HEK293 (cell line): ENCODE data around the gene UBL4A.
A peak's percentile ranks its signal among the peaks of the same experiment; 100 is the strongest.

Source experiments
- GFI1B ChIP-seq: fragments of 450-650 bp; formaldehyde crosslinking; IDR thresholded peaks from 2 replicates; pipeline ENCODE4 v1.5.1; 2016; ENCODE audit warnings: missing biosample characterization, missing genetic modification characterization
- GLI2 ChIP-seq: fragments of 450-650 bp; formaldehyde crosslinking; IDR thresholded peaks from 2 replicates; pipeline ENCODE4; 2017; ENCODE audit warnings: missing biosample characterization, missing genetic modification characterization, low read depth, borderline replicate concordance
- KLF9 ChIP-seq: fragments of 450-650 bp; formaldehyde crosslinking; IDR thresholded peaks from 2 replicates; pipeline ENCODE4 v1.5.1; 2016; ENCODE audit warnings: missing biosample characterization, missing genetic modification characterization, low read depth
- MYNN ChIP-seq: fragments of 450-650 bp; formaldehyde crosslinking; IDR thresholded peaks from 2 replicates; pipeline ENCODE4 v1.5.1; 2016; ENCODE audit warnings: missing biosample characterization, missing genetic modification characterization, borderline replicate concordance
- PATZ1 ChIP-seq: fragments of 450-650 bp; formaldehyde crosslinking; IDR thresholded peaks from 2 replicates; pipeline ENCODE4 v1.5.1; 2016; ENCODE audit warnings: missing biosample characterization, missing genetic modification characterization
- PRDM1 ChIP-seq: fragments of 450-650 bp; formaldehyde crosslinking; IDR thresholded peaks from 2 replicates; pipeline ENCODE4; 2016; ENCODE audit warnings: missing biosample characterization, missing genetic modification characterization
- PRDM6 ChIP-seq: fragments of 450-650 bp; formaldehyde crosslinking; IDR thresholded peaks from 2 replicates; pipeline ENCODE4 v1.5.1; 2017; ENCODE audit warnings: missing biosample characterization, missing genetic modification characterization
- ZBTB1 ChIP-seq: fragments of 450-650 bp; formaldehyde crosslinking; IDR thresholded peaks from 2 replicates; pipeline ENCODE4 v1.5.1; 2016; ENCODE audit warnings: missing biosample characterization, missing genetic modification characterization
- ZIC2 ChIP-seq: fragments of 450-650 bp; formaldehyde crosslinking; IDR thresholded peaks from 2 replicates; pipeline ENCODE4 v1.5.1; 2016; ENCODE audit warnings: missing biosample characterization, missing genetic modification characterization
- ZNF121 ChIP-seq: fragments of 450-650 bp; formaldehyde crosslinking; IDR thresholded peaks from 2 replicates; pipeline ENCODE4 v1.5.1; 2016; ENCODE audit warnings: missing biosample characterization, missing genetic modification characterization
- ZNF138 ChIP-seq: fragments of 450-650 bp; formaldehyde crosslinking; IDR thresholded peaks from 2 replicates; pipeline ENCODE4 v1.5.1; 2016; ENCODE audit warnings: missing biosample characterization, missing genetic modification characterization, borderline replicate concordance
- ZNF169 ChIP-seq: fragments of 450-650 bp; formaldehyde crosslinking; IDR thresholded peaks from 2 replicates; pipeline ENCODE4 v1.5.1; 2016; ENCODE audit warnings: missing biosample characterization, missing genetic modification characterization
- ZNF184 ChIP-seq: fragments of 450-650 bp; IDR thresholded peaks from 2 replicates; pipeline ENCODE4 v1.5.1; 2018; ENCODE audit warnings: missing biosample characterization, mild to moderate bottlenecking, missing genetic modification characterization
- ZNF211 ChIP-seq: fragments of 450-650 bp; formaldehyde crosslinking; IDR thresholded peaks from 2 replicates; pipeline ENCODE4 v1.5.1; 2016; ENCODE audit warnings: low read depth, missing biosample characterization, missing genetic modification characterization
- ZNF23 ChIP-seq: fragments of 450-650 bp; formaldehyde crosslinking; IDR thresholded peaks from 2 replicates; pipeline ENCODE4 v1.5.1; 2016; ENCODE audit warnings: missing biosample characterization, missing genetic modification characterization, borderline replicate concordance
- ZNF324 ChIP-seq: fragments of 450-650 bp; formaldehyde crosslinking; IDR thresholded peaks from 2 replicates; pipeline ENCODE4 v1.5.1; 2016; ENCODE audit warnings: missing biosample characterization, missing genetic modification characterization
- ZNF558 ChIP-seq: fragments of 450-650 bp; formaldehyde crosslinking; IDR thresholded peaks from 2 replicates; pipeline ENCODE4 v1.5.1; 2016; ENCODE audit warnings: missing biosample characterization, missing genetic modification characterization
- ZNF624 ChIP-seq: fragments of 450-650 bp; formaldehyde crosslinking; IDR thresholded peaks from 2 replicates; pipeline ENCODE4 v1.5.1; 2017; ENCODE audit warnings: missing biosample characterization, missing genetic modification characterization
- ZNF639 ChIP-seq: fragments of 450-650 bp; formaldehyde crosslinking; IDR thresholded peaks from 2 replicates; pipeline ENCODE4 v1.5.1; 2016; ENCODE audit warnings: missing biosample characterization, missing genetic modification characterization
- ZNF660 ChIP-seq: fragments of 450-650 bp; IDR thresholded peaks from 2 replicates; pipeline ENCODE4 v1.5.1; 2018; ENCODE audit warnings: missing biosample characterization, mild to moderate bottlenecking, missing genetic modification characterization
- ZNF792 ChIP-seq: fragments of 450-650 bp; formaldehyde crosslinking; IDR thresholded peaks from 2 replicates; pipeline ENCODE4 v1.5.1; 2016; ENCODE audit warnings: missing biosample characterization, missing genetic modification characterization
- ZSCAN16 ChIP-seq: fragments of 450-650 bp; formaldehyde crosslinking; IDR thresholded peaks from 2 replicates; pipeline ENCODE4 v1.5.1; 2016; ENCODE audit warnings: missing biosample characterization, missing genetic modification characterization
- ZSCAN30 ChIP-seq: fragments of 450-650 bp; IDR thresholded peaks from 2 replicates; pipeline ENCODE4 v1.5.1; 2018; ENCODE audit warnings: missing biosample characterization, mild to moderate bottlenecking, missing genetic modification characterization, moderate library complexity
- TF ChIP-seq, protein P1 (sequence below): fragments of 450-650 bp; formaldehyde crosslinking; IDR thresholded peaks from 2 replicates; pipeline ENCODE4 v1.5.1; 2016; ENCODE audit warnings: missing biosample characterization, missing genetic modification characterization
- TF ChIP-seq, protein P2 (sequence below): fragments of 450-650 bp; formaldehyde crosslinking; IDR thresholded peaks from 2 replicates; pipeline ENCODE4 v1.5.1; 2016; ENCODE audit warnings: missing biosample characterization, missing genetic modification characterization
- TF ChIP-seq, protein P3 (sequence below): fragments of 450-650 bp; formaldehyde crosslinking; IDR thresholded peaks from 2 replicates; pipeline ENCODE4 v1.5.1; 2016; ENCODE audit warnings: missing biosample characterization, missing genetic modification characterization

The UBL4A gene

GRCh38 chrX:154534526-154535322 lies 48.3 kb upstream of the UBL4A start (continued):
- TF ChIP-seq, protein P1, sequence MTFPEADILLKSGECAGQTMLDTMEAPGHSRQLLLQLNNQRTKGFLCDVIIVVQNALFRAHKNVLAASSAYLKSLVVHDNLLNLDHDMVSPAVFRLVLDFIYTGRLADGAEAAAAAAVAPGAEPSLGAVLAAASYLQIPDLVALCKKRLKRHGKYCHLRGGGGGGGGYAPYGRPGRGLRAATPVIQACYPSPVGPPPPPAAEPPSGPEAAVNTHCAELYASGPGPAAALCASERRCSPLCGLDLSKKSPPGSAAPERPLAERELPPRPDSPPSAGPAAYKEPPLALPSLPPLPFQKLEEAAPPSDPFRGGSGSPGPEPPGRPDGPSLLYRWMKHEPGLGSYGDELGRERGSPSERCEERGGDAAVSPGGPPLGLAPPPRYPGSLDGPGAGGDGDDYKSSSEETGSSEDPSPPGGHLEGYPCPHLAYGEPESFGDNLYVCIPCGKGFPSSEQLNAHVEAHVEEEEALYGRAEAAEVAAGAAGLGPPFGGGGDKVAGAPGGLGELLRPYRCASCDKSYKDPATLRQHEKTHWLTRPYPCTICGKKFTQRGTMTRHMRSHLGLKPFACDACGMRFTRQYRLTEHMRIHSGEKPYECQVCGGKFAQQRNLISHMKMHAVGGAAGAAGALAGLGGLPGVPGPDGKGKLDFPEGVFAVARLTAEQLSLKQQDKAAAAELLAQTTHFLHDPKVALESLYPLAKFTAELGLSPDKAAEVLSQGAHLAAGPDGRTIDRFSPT = peak; percentile 58
- no peak for TF ChIP-seq ZNF211
- no peak for TF ChIP-seq KLF9 (tag by site-specific recombination)
- TF ChIP-seq ZNF23 (tag by site-specific recombination) = no peak
- peak; percentile 75; the same call in 1 of the 2 replicates for TF ChIP-seq ZNF121 (tag by site-specific recombination)
- peak; percentile 42; the same call in 1 of the 2 replicates for TF ChIP-seq ZIC2 (tag by site-specific recombination)
- no peak for TF ChIP-seq MYNN
- TF ChIP-seq PATZ1 (tag by site-specific recombination) = 0 out of 2 replicates have a peak, but pooled peaks have one; percentile 23
- 0 out of 2 replicates have a peak, but pooled peaks have one; percentile 65 for TF ChIP-seq ZNF639 (tag by site-specific recombination)
- TF ChIP-seq ZBTB1 (tag by site-specific recombination) = no peak
- no peak for TF ChIP-seq PRDM1 (tag by site-specific recombination)
- TF ChIP-seq ZNF138 (tag by site-specific recombination) = no peak
- TF ChIP-seq, protein P2, sequence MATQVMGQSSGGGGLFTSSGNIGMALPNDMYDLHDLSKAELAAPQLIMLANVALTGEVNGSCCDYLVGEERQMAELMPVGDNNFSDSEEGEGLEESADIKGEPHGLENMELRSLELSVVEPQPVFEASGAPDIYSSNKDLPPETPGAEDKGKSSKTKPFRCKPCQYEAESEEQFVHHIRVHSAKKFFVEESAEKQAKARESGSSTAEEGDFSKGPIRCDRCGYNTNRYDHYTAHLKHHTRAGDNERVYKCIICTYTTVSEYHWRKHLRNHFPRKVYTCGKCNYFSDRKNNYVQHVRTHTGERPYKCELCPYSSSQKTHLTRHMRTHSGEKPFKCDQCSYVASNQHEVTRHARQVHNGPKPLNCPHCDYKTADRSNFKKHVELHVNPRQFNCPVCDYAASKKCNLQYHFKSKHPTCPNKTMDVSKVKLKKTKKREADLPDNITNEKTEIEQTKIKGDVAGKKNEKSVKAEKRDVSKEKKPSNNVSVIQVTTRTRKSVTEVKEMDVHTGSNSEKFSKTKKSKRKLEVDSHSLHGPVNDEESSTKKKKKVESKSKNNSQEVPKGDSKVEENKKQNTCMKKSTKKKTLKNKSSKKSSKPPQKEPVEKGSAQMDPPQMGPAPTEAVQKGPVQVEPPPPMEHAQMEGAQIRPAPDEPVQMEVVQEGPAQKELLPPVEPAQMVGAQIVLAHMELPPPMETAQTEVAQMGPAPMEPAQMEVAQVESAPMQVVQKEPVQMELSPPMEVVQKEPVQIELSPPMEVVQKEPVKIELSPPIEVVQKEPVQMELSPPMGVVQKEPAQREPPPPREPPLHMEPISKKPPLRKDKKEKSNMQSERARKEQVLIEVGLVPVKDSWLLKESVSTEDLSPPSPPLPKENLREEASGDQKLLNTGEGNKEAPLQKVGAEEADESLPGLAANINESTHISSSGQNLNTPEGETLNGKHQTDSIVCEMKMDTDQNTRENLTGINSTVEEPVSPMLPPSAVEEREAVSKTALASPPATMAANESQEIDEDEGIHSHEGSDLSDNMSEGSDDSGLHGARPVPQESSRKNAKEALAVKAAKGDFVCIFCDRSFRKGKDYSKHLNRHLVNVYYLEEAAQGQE (tag by site-specific recombination) = no peak
- no peak for TF ChIP-seq PRDM6 (tag by site-specific recombination)
- TF ChIP-seq ZNF324 (tag by site-specific recombination) = 0 out of 2 replicates have a peak, but pooled peaks have one; percentile 48
- no peak for TF ChIP-seq ZNF169
- TF ChIP-seq ZNF660 (tag by site-specific recombination) = peak; percentile 94
- no peak for TF ChIP-seq ZNF792 (tag by site-specific recombination)
- TF ChIP-seq ZSCAN30 (tag by site-specific recombination) = peak; percentile 96
- 0 out of 2 replicates have a peak, but pooled peaks have one; percentile 22 for TF ChIP-seq GFI1B (tag by site-specific recombination)
- TF ChIP-seq ZNF624 (tag by site-specific recombination) = no peak
- no peak for TF ChIP-seq ZSCAN16 (tag by site-specific recombination)
- TF ChIP-seq, protein P3, sequence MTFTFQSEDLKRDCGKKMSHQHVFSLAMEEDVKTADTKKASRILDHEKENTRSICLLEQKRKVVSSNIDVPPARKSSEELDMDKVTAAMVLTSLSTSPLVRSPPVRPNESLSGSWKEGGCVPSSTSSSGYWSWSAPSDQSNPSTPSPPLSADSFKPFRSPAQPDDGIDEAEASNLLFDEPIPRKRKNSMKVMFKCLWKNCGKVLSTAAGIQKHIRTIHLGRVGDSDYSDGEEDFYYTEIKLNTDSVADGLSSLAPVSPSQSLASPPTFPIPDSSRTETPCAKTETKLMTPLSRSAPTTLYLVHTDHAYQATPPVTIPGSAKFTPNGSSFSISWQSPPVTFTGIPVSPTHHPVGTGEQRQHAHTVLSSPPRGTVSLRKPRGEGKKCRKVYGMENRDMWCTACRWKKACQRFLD (tag by site-specific recombination) = no peak
- TF ChIP-seq ZNF558 (tag by site-specific recombination) = no peak
- no peak for TF ChIP-seq ZNF184 (tag by site-specific recombination)
- no peak for TF ChIP-seq GLI2 (tag by site-specific recombination)
